H1 (cell line): ENCODE data around the gene ATXN7. TPM values are rescaled to one million over a fixed set of nuclear protein-coding genes. Genes with fewer than 3 reads are reported as not detected.

Source experiments
- CBX5 ChIP-seq: fragments of 300-800, 300-1000 bp; sonication (generic); IDR thresholded peaks from 2 replicates; pipeline ENCODE4 v1.7.1; 2016; ENCODE audit warnings: antibody characterized with exemption, low read length, low read depth
- HDAC2 ChIP-seq, 2 experiments: fragments of 300-600 bp in 1 of 2; sonication (generic) in 1 of 2; IDR thresholded peaks; 2 replicates each; pipeline ENCODE4 v1.6.1; 2011 to 2012; ENCODE audit warnings: low read depth in 2 of 2, low read length in 2 of 2, mild to moderate bottlenecking in 2 of 2, moderate library complexity in 2 of 2, borderline replicate concordance in 1 of 2, inconsistent platforms in 1 of 2
- JUN ChIP-seq: IDR thresholded peaks from 2 replicates; pipeline ENCODE4 v1.6.1; 2011; ENCODE audit warnings: low read depth, mild to moderate bottlenecking, improper control_type of control experiment, low read length
- KDM4A ChIP-seq: IDR thresholded peaks from one replicate; pipeline ENCODE4 v1.7.1; 2012; ENCODE audit warnings: low read depth, mild to moderate bottlenecking, moderate library complexity, low read length, inconsistent platforms; ENCODE audit not compliant: severe bottlenecking
- SIX5 ChIP-seq: IDR thresholded peaks from 2 replicates; pipeline ENCODE4 v1.6.1; 2011; ENCODE audit warnings: mild to moderate bottlenecking, low read depth, low read length
- polyA plus RNA-seq, 7 experiments: library from polyadenylated mRNA; depleted of rRNA in 3 of 7; stranded (reverse) in 5 of 7; unstranded in 2 of 7; fragments of >200 nt in 5 of 7; fragments of 200-250 nt in 2 of 7; gene quantifications; 1 replicate in 5 of 7; 2 replicates in 1 of 7; 4 replicates in 1 of 7; pipeline versions ENCODE4 v1.2.1 to v1.2.3, GENCODE V29; 2011 to 2013; ENCODE audit warnings: missing spikeins in 2 of 7, mixed read lengths in 2 of 7
- total RNA-seq: library from RNA; stranded (reverse); fragmentation: NEBNext Ultra II Directional; extraction: Animal tissue kit (Norgen Biotek cat#: 25700); gene quantifications from 2 replicates; pipeline ENCODE4 v1.2.1, GENCODE V29; 2021

ATXN7 gene
- total and polyA plus RNA-seq, 2 of the 8 experiments (the other 6 are each of a cell fraction or from before 2014, with no cell fraction given) = 15.5 to 16.8 TPM

DNA sequence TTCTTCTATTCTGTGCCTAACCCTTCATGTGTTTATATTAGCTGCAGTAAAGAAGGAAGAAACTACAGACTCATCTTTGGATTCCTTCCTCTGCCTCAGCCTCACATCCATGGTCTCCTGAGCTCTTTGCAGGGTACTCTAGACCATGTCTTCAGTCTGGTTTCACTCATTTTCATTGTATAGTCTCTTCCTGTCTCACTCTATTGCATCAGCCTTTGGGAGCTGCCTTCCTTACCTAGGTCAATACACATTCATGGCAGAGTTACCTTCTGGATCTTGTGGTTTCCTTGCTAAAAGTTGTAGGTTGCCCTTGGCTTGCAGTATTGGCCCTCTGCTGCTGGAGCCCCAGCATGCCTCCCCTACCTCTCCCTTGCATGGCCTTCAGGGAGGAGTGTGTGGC, 80.0 kb downstream of the ATXN7 start (continued):
- no peak for TF ChIP-seq SIX5
- TF ChIP-seq CBX5 = no peak
- TF ChIP-seq JUN = no peak
- no peak for TF ChIP-seq KDM4A
- no peak for TF ChIP-seq HDAC2 (IDR thresholded peaks at IDR 0.05; ENCODE audit: borderline replicate concordance in 1 of 2, low read depth in 2 of 2, low read length in 2 of 2)
